GM23338 (cell line): Measurements from ENCODE around the gene TSPYL4. TPM values are rescaled to one million over a fixed set of nuclear protein-coding genes. Genes with fewer than 3 reads are reported as not detected.

Experiments
- ATAC-seq: fragments of 200-7000 bp; cut with Tn5 transposase; 3 replicates; pipeline ENCODE4 v1.9.1; 2020
- DNase-seq: peaks from one replicate; pipeline ENCODE4 v3.0.0-alpha.2; 2015; ENCODE audit warnings: low spot score
- H2AFZ ChIP-seq: fragments of 200-600 bp; sonication (generic); 2 replicates; pipeline ENCODE4 v1.8.0; 2016; ENCODE audit warnings: antibody characterized with exemption, mild to moderate bottlenecking, moderate library complexity
- H3F3A ChIP-seq: fragments of 200-600 bp; sonication (generic); replicated peaks from 2 replicates; pipeline ENCODE4 v1.8.0; 2017; ENCODE audit warnings: antibody characterized with exemption, mixed run types, low read depth
- H3K27ac ChIP-seq: fragments of 200-600 bp; sonication (generic); 2 replicates; pipeline ENCODE4 v1.6.1; 2016; ENCODE audit warnings: low read depth
- H3K27me3 ChIP-seq: fragments of 200-600 bp; sonication (generic); 2 replicates; pipeline ENCODE4 v1.8.0; 2016; ENCODE audit warnings: mild to moderate bottlenecking, mixed run types, moderate library complexity; ENCODE audit not compliant: insufficient read depth
- H3K36me3 ChIP-seq: fragments of 200-600 bp; sonication (generic); 2 replicates; pipeline ENCODE4 v1.8.0; 2016; ENCODE audit warnings: mild to moderate bottlenecking; ENCODE audit not compliant: insufficient read depth
- H3K4me1 ChIP-seq: fragments of 200-600 bp; sonication (generic); 2 replicates; pipeline ENCODE4 v1.8.0; 2016; ENCODE audit warnings: mild to moderate bottlenecking, moderate library complexity; ENCODE audit not compliant: insufficient read depth
- H3K4me2 ChIP-seq: fragments of 200-600 bp; sonication (generic); 2 replicates; pipeline ENCODE4 v1.7.1; 2017; ENCODE audit warnings: mixed run types
- H3K4me3 ChIP-seq: fragments of 200-600 bp; sonication (generic); 2 replicates; pipeline ENCODE4 v1.6.1; 2016; ENCODE audit warnings: mixed run types
- H3K79me2 ChIP-seq: fragments of 200-600 bp; sonication (generic); replicated peaks from 2 replicates; pipeline ENCODE4 v1.8.0; 2017; ENCODE audit warnings: mild to moderate bottlenecking; ENCODE audit not compliant: insufficient read depth
- H3K9me2 ChIP-seq: fragments of 200-600 bp; sonication (generic); 2 replicates; pipeline ENCODE4 v1.8.0; 2017; ENCODE audit not compliant: insufficient read depth
- H4K20me1 ChIP-seq: fragments of 200-600 bp; sonication (generic); replicated peaks from 2 replicates; pipeline ENCODE4 v1.8.0; 2017; ENCODE audit warnings: mild to moderate bottlenecking; ENCODE audit not compliant: insufficient read depth
- H3K27ac Mint-ChIP-seq: 2 replicates; pipeline ENCODE4 v1.8.0; 2020; ENCODE audit warnings: inconsistent platforms, mild to moderate bottlenecking, moderate library complexity, mixed read lengths
- H3K27me3 Mint-ChIP-seq: 3 replicates; pipeline ENCODE4 v1.8.0; 2022; ENCODE audit warnings: low read depth, mild to moderate bottlenecking, moderate library complexity, mixed read lengths, inconsistent platforms; ENCODE audit not compliant: insufficient read depth, poor library complexity
- H3K36me3 Mint-ChIP-seq: 3 replicates; pipeline ENCODE4 v1.8.0; 2021; ENCODE audit warnings: low read depth, mild to moderate bottlenecking, inconsistent platforms, moderate library complexity, mixed read lengths
- H3K4me1 Mint-ChIP-seq: 3 replicates; pipeline ENCODE4 v1.8.0; 2020; ENCODE audit warnings: mild to moderate bottlenecking, inconsistent platforms, mixed read lengths
- H3K4me3 Mint-ChIP-seq: 3 replicates; pipeline ENCODE4 v1.8.0; 2021; ENCODE audit warnings: moderate library complexity, mild to moderate bottlenecking, inconsistent platforms, mixed read lengths
- H3K9me3 Mint-ChIP-seq: 3 replicates; pipeline ENCODE4 v1.8.0; 2020; ENCODE audit warnings: moderate library complexity, mild to moderate bottlenecking, inconsistent platforms, mixed read lengths
- EZH2 ChIP-seq: fragments of 200-600 bp; sonication (generic); IDR thresholded peaks from one replicate; pipeline ENCODE4 v1.8.0; 2017; ENCODE audit warnings: antibody characterized with exemption, mild to moderate bottlenecking, low read depth; ENCODE audit not compliant: unreplicated experiment
- EZH2phosphoT487 ChIP-seq: fragments of 200-600 bp; sonication (generic); IDR thresholded peaks from one replicate; pipeline ENCODE4 v1.8.1; 2018; ENCODE audit warnings: antibody characterized with exemption; ENCODE audit not compliant: unreplicated experiment
- JUNB ChIP-seq: IDR thresholded peaks from one replicate; pipeline ENCODE4 v1.6.1; 2016; ENCODE audit warnings: antibody characterized with exemption; ENCODE audit not compliant: unreplicated experiment
- POLR2AphosphoS5 ChIP-seq: IDR thresholded peaks from 2 replicates; pipeline ENCODE4 v1.6.1; 2016; ENCODE audit warnings: antibody characterized with exemption, low read depth
- STAT1 ChIP-seq: IDR thresholded peaks from one replicate; pipeline ENCODE4 v1.6.1; 2016; ENCODE audit warnings: antibody characterized with exemption; ENCODE audit not compliant: unreplicated experiment
- ZNF331 ChIP-seq: fragments of 250-450 bp; sonication (Bioruptor Pico); IDR thresholded peaks from 2 replicates; pipeline ENCODE4 v1.5.0; 2020; ENCODE audit warnings: low read depth, mild to moderate bottlenecking, moderate library complexity
- polyA plus RNA-seq: library from polyadenylated mRNA; unstranded; fragments of >200 nt; fragmentation: Nextera tagmentation; extraction: Ambion mirVana; gene quantifications from 2 replicates; pipeline ENCODE4 v1.2.1, GENCODE V29; 2016
- total RNA-seq: library from RNA; depleted of rRNA; stranded (reverse); fragments of >200 nt; shearing (Covaris generic); gene quantifications from 2 replicates; pipeline ENCODE4 v1.2.3, GENCODE V29; 2014
- TF ChIP-seq, protein P1 (sequence below): IDR thresholded peaks from 2 replicates; pipeline ENCODE4 v1.6.1; 2016; ENCODE audit warnings: antibody characterized with exemption
- TF ChIP-seq, protein P2 (sequence below), 2 experiments: fragments of 200-600 bp in 1 of 2; sonication (generic) in 1 of 2; conservative IDR thresholded peaks; 2 replicates each; pipeline versions ENCODE4 v1.5.1 to v1.6.1; 2016 to 2017; ENCODE audit warnings: antibody characterized with exemption in 2 of 2, low read depth in 2 of 2, mild to moderate bottlenecking in 2 of 2, moderate library complexity in 1 of 2
- TF ChIP-seq, protein P3 (sequence below): fragments of 250-450 bp; sonication (Bioruptor Pico); IDR thresholded peaks from 2 replicates; pipeline ENCODE4 v1.5.0; 2020; ENCODE audit warnings: mild to moderate bottlenecking, moderate library complexity

Gene TSPYL4
- total and polyA plus RNA-seq, 2 experiments from 2014 or later: 13.2 to 19.8 TPM

DNA sequence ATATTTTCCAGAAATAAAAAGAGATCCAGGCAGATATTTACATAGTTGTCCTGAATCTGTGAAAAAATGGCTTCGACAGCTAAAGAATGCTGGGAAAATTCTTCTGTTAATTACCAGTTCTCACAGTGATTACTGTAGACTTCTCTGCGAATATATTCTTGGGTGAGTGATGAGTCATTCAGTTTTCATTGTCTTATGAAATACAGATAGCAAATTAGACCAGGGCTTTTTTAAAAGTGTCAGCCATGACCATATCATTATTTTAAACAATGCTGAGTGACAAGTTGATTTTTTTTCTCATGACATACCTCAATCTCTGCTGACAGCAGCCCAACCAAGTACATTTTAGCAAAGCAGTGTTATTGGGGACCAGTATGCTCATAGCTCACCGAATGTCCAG, 32.8 kb downstream of the TSPYL4 start:
- Histone ChIP-seq H3K4me1 (peaks cover 19% of the 10 kb centered on the region), H3K9me2 (no peaks in the 10 kb centered on the region), H3K27me3 (no peaks in the 10 kb centered on the region), H4K20me1 (no peaks in the 10 kb centered on the region), H3K79me2 (no peaks in the 10 kb centered on the region), H3K27ac (no peak overlapping the region), H2AFZ (no peak overlapping the region), H3K4me3 (no peak overlapping the region), H3F3A (no peaks in the 10 kb centered on the region), H3K4me2 (no peak overlapping the region), H3K36me3 (no peaks in the 10 kb centered on the region)
- peaks cover 36% of the 10 kb centered on the region for H3K4me1 Mint-ChIP-seq
- H3K27me3 Mint-ChIP-seq: no peaks in the 10 kb centered on the region
- DNase-seq (no peak), ATAC-seq (no peak)
- no peaks in the 10 kb centered on the region for H3K36me3 Mint-ChIP-seq
- H3K9me3 Mint-ChIP-seq: no peaks in the 10 kb centered on the region
- TF ChIP-seq, protein P1, sequence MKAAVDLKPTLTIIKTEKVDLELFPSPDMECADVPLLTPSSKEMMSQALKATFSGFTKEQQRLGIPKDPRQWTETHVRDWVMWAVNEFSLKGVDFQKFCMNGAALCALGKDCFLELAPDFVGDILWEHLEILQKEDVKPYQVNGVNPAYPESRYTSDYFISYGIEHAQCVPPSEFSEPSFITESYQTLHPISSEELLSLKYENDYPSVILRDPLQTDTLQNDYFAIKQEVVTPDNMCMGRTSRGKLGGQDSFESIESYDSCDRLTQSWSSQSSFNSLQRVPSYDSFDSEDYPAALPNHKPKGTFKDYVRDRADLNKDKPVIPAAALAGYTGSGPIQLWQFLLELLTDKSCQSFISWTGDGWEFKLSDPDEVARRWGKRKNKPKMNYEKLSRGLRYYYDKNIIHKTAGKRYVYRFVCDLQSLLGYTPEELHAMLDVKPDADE: no peak
- TF ChIP-seq POLR2AphosphoS5: no peak
- TF ChIP-seq STAT1: no peak
- TF ChIP-seq, protein P2, sequence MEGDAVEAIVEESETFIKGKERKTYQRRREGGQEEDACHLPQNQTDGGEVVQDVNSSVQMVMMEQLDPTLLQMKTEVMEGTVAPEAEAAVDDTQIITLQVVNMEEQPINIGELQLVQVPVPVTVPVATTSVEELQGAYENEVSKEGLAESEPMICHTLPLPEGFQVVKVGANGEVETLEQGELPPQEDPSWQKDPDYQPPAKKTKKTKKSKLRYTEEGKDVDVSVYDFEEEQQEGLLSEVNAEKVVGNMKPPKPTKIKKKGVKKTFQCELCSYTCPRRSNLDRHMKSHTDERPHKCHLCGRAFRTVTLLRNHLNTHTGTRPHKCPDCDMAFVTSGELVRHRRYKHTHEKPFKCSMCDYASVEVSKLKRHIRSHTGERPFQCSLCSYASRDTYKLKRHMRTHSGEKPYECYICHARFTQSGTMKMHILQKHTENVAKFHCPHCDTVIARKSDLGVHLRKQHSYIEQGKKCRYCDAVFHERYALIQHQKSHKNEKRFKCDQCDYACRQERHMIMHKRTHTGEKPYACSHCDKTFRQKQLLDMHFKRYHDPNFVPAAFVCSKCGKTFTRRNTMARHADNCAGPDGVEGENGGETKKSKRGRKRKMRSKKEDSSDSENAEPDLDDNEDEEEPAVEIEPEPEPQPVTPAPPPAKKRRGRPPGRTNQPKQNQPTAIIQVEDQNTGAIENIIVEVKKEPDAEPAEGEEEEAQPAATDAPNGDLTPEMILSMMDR (conservative IDR thresholded peaks at IDR 0.05; ENCODE audit: low read depth in 2 of 2): no peak
- TF ChIP-seq ZNF331 (CRISPR knock-in tag): no peak
- TF ChIP-seq, protein P3, sequence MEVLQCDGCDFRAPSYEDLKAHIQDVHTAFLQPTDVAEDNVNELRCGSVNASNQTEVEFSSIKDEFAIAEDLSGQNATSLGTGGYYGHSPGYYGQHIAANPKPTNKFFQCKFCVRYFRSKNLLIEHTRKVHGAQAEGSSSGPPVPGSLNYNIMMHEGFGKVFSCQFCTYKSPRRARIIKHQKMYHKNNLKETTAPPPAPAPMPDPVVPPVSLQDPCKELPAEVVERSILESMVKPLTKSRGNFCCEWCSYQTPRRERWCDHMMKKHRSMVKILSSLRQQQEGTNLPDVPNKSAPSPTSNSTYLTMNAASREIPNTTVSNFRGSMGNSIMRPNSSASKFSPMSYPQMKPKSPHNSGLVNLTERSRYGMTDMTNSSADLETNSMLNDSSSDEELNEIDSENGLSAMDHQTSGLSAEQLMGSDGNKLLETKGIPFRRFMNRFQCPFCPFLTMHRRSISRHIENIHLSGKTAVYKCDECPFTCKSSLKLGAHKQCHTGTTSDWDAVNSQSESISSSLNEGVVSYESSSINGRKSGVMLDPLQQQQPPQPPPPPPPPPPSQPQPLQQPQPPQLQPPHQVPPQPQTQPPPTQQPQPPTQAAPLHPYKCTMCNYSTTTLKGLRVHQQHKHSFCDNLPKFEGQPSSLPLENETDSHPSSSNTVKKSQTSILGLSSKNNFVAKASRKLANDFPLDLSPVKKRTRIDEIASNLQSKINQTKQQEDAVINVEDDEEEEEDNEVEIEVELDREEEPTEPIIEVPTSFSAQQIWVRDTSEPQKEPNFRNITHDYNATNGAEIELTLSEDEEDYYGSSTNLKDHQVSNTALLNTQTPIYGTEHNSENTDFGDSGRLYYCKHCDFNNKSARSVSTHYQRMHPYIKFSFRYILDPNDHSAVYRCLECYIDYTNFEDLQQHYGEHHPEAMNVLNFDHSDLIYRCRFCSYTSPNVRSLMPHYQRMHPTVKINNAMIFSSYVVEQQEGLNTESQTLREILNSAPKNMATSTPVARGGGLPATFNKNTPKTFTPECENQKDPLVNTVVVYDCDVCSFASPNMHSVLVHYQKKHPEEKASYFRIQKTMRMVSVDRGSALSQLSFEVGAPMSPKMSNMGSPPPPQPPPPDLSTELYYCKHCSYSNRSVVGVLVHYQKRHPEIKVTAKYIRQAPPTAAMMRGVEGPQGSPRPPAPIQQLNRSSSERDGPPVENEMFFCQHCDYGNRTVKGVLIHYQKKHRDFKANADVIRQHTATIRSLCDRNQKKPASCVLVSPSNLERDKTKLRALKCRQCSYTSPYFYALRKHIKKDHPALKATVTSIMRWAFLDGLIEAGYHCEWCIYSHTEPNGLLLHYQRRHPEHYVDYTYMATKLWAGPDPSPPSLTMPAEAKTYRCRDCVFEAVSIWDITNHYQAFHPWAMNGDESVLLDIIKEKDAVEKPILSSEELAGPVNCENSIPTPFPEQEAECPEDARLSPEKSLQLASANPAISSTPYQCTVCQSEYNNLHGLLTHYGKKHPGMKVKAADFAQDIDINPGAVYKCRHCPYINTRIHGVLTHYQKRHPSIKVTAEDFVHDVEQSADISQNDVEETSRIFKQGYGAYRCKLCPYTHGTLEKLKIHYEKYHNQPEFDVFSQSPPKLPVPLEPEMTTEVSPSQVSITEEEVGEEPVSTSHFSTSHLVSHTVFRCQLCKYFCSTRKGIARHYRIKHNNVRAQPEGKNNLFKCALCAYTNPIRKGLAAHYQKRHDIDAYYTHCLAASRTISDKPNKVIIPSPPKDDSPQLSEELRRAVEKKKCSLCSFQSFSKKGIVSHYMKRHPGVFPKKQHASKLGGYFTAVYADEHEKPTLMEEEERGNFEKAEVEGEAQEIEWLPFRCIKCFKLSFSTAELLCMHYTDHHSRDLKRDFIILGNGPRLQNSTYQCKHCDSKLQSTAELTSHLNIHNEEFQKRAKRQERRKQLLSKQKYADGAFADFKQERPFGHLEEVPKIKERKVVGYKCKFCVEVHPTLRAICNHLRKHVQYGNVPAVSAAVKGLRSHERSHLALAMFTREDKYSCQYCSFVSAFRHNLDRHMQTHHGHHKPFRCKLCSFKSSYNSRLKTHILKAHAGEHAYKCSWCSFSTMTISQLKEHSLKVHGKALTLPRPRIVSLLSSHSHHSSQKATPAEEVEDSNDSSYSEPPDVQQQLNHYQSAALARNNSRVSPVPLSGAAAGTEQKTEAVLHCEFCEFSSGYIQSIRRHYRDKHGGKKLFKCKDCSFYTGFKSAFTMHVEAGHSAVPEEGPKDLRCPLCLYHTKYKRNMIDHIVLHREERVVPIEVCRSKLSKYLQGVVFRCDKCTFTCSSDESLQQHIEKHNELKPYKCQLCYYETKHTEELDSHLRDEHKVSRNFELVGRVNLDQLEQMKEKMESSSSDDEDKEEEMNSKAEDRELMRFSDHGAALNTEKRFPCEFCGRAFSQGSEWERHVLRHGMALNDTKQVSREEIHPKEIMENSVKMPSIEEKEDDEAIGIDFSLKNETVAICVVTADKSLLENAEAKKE (CRISPR knock-in tag): no peak
- no peak for TF ChIP-seq JUNB
- no peak for TF ChIP-seq EZH2phosphoT487
- no peak for TF ChIP-seq EZH2
- no peak overlapping the region for H3K4me3 Mint-ChIP-seq
- peak overlapping the region; percentile 64; the same call in 1 of the 2 replicates for H3K27ac Mint-ChIP-seq
